ENCODE measurements around the gene INF2.

Gene INF2

GRCh38 chr14:104705340-104706047 is 16.1 kb downstream of the INF2 start:
- H3K4me3 ChIP-seq (ENCODE audit: control insufficient read depth, low read depth, low read length) = no peak overlapping the region
- no peak for TF ChIP-seq CTCF (IDR thresholded peaks at IDR 0.05; ENCODE audit: control insufficient read depth, insufficient read depth, low read depth, low read length, missing control alignments)
- DNase-seq (ENCODE audit: low read depth) = no peak

GRCh38 chr14:104706733-104707607 is 17.6 kb downstream of the INF2 start:
- DNase-seq (ENCODE audit: low read depth) = no peak
- no peak overlapping the region for H3K4me3 ChIP-seq (ENCODE audit: control insufficient read depth, low read depth, low read length)
- no peak for TF ChIP-seq CTCF (IDR thresholded peaks at IDR 0.05; ENCODE audit: control insufficient read depth, insufficient read depth, low read depth, low read length, missing control alignments)

DNA sequence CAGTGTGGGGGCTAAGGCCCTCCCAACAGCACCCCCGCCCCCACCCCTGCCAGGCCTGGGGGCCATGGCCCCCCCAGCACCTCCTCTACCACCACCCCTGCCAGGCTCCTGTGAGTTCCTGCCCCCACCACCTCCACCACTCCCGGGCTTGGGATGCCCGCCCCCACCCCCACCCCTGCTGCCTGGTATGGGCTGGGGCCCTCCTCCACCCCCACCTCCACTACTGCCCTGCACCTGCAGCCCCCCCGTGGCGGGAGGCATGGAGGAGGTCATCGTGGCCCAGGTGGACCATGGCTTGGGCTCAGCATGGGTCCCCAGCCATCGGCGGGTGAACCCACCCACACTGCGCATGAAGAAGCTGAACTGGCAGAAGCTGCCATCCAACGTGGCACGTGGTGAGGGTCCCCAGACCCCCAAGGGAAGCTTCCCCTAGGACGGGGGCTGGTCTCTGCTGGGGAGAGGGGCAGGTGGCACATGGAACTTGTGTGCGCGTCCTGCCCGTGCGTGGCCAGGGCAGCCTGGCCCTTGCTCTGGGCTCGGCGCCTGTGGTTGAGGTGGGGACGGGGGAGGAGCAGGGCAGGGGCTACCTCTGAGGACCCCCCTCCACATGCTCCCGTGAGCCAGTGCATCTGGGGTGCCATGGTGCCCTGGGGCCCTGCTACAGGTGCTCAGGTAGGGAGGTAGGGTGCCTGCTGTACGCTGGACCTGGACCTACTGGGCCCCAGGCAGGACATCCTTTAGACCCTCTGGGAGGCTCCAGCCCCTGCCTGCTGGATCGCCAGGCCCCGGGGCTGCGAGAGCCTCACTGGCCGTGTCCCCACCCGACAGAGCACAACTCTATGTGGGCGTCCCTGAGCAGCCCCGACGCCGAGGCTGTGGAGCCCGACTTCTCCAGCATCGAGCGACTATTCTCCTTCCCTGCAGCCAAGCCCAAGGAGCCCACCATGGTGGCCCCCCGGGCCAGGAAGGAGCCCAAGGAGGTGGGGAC is 18.5 kb downstream of the INF2 start:
- no peak for DNase-seq (ENCODE audit: low read depth)
- no peak overlapping the region for H3K4me3 ChIP-seq (ENCODE audit: control insufficient read depth, low read depth, low read length)
- TF ChIP-seq CTCF (IDR thresholded peaks at IDR 0.05; ENCODE audit: control insufficient read depth, insufficient read depth, low read depth, low read length, missing control alignments) = no peak

DNA sequence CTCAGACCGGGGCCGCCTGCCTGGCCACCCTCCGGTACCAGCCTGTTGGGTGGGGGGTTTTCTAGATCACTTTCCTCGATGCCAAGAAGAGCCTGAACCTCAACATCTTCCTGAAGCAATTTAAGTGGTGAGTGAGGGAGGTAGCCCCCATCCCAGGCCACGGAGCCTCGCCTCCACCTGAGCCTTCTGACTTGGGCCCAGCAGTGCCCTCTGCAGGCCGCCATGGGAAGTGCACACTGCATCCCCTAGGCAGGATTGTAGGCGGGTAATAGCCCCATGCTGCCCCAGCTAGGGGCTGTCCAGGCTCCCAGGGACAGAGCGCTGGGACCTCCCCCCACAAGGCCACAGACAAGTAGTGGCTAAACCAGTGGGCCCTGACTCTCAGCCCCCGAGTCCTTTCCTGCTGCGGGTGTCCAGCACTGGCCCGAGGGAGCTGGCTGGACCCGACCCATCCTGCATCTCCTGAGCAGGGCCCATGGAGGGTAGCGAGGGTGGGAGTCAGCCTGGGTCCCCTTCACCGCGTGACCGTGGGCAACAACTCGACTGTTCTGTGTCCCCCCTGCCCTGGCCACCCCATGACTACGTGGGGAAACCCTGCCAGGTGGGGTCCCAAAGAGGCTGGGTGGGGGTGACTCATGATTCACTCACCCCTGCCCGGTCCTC is 19.3 kb downstream of the INF2 start:
- no peak overlapping the region for H3K4me3 ChIP-seq (ENCODE audit: control insufficient read depth, low read depth, low read length)
- no peak for DNase-seq (ENCODE audit: low read depth)
- peak; percentile 99 for TF ChIP-seq CTCF (IDR thresholded peaks at IDR 0.05; ENCODE audit: control insufficient read depth, insufficient read depth, low read depth, low read length, missing control alignments)

DNA sequence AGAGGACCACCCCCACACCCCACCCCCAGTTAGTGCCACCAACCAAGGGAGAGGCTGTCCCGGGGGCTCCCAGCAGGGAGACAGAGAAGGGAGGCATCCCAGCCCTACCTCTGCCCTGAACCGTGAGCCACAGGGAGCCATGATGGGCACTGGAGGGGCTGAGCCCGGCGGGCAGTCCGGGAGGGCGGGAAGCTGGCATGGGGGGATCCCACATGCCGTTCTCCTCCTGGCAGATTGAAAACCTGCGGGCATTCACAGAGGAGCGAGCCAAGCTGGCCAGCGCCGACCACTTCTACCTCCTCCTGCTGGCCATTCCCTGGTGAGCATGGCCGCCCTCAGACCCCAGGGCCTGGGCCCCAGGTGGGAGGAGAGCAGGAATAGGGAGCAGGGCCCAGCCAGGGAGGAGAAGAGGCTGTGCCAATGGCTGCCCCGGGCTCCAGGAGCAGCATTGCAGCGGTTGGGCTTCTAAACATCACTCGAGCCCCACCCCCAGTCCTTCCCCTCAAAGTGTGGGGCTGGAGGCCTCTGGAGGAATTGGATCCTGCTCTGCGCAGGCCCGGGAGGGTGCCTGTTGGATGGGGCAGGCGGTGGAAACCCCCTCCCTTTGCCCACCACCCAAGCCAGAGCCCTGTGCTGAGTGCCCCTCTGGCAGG is 20.1 kb downstream of the INF2 start:
- TF ChIP-seq CTCF (IDR thresholded peaks at IDR 0.05; ENCODE audit: control insufficient read depth, insufficient read depth, low read depth, low read length, missing control alignments) = no peak
- H3K4me3 ChIP-seq (ENCODE audit: control insufficient read depth, low read depth, low read length) = no peak overlapping the region
- DNase-seq (ENCODE audit: low read depth) = no peak

Measured in AG09309 (cell line).